ENCODE measurements around the gene TRAPPC10. TPM values are rescaled to one million over a fixed set of nuclear protein-coding genes. Genes with fewer than 3 reads are reported as not detected.
A peak's percentile ranks its signal among the peaks of the same experiment; 100 is the strongest.

The TRAPPC10 gene
- total RNA-seq, 1 experiment from 2014 or later = 32.9 TPM

DNA sequence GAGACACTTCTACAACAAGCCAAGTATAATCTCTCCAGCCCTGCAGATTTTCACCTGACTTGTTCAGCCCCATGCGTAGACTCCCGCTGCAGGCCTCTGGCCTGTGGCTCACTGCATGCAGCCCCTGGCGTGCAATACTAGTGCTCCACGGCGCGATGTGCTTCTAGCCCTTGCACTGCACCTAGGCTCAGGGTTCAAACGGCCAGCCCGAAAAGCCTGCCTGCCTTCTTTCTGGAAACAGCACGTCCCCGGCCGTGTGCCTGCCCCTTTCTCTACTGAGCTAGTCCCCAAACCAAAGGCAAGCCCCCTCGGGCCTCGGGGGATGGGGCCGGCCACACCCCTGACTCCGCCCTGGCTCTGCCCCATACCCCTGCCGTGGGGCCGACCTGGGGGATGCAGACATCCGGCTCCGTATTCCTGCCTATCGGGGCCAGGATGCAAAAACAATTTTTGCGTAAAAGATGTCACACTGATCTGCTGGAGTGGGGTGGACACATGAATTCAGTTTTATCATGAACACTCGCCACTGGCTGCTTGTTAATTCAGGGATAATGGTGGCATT is 26.3 kb upstream of the TRAPPC10 start:
- H2BK5ac ChIP-seq (ENCODE audit: insufficient read length, low read length) = no peak overlapping the region
- no peaks in the 10 kb centered on the region; the same call in 1 of the 2 replicates for H3K4me1 ChIP-seq (ENCODE audit: insufficient read depth, low read length)
- peak overlapping the region; percentile 51 for H4K8ac ChIP-seq (replicated peaks; ENCODE audit: insufficient read length, low read depth, low read length)
- no peaks in the 10 kb centered on the region for H3K9me3 ChIP-seq (ENCODE audit: control insufficient read depth, low read depth, low read length)
- H3K27ac ChIP-seq (ENCODE audit: insufficient read length, low read depth, low read length) = no peak overlapping the region
- no peaks in the 10 kb centered on the region for H4K20me1 ChIP-seq (ENCODE audit: control insufficient read depth, insufficient read depth, insufficient read length)
- no peak overlapping the region for H3K9ac ChIP-seq (ENCODE audit: extremely low read depth, insufficient read length, low read length)
- H3K79me2 ChIP-seq (ENCODE audit: insufficient read depth, low read length) = no peaks in the 10 kb centered on the region
- H3K27me3 Mint-ChIP-seq (ENCODE audit: low read depth) = no peaks in the 10 kb centered on the region
- peak overlapping the region in 1 of 2 experiments; percentile 68; a peak in 4 of 5 replicates for H3K4me3 Mint-ChIP-seq
- no peaks in the 10 kb centered on the region for H3K9me3 Mint-ChIP-seq
- peaks cover 20 to 24% of the 10 kb centered on the region in 2 experiments for H3K4me1 Mint-ChIP-seq
- H2BK12ac ChIP-seq (ENCODE audit: insufficient read length, low read depth, low read length) = no peak overlapping the region
- H2BK120ac ChIP-seq (ENCODE audit: low read depth, low read length, poor library complexity, severe bottlenecking) = no peak overlapping the region
- DNase-seq = peak; percentile 77
- H2BK20ac ChIP-seq (ENCODE audit: low read depth, low read length, poor library complexity, severe bottlenecking) = no peak overlapping the region
- WGBS (ENCODE audit: extremely low coverage, insufficient read length, low lambda C conversion rate) = no CpG with 5 or more reads among the region's 22 CpGs
- H3K14ac ChIP-seq (ENCODE audit: insufficient read depth, low read length) = peak overlapping the region; percentile 65; the same call in 1 of the 2 replicates
- H4K5ac ChIP-seq (ENCODE audit: insufficient read length, low read depth, low read length) = peak overlapping the region; percentile 34
- no peak overlapping the region for H3T11ph ChIP-seq (ENCODE audit: low read length)
- H3K23me2 ChIP-seq (ENCODE audit: insufficient read length, low read depth, low read length, poor library complexity, severe bottlenecking) = peaks cover 3% of the 10 kb centered on the region
- peak overlapping the region; percentile 95 for H3K4me2 ChIP-seq (ENCODE audit: insufficient read depth, insufficient read length, low read length)
- H3K4ac ChIP-seq (ENCODE audit: low read depth, low read length) = no peak overlapping the region
- no peaks in the 10 kb centered on the region for H3K27me3 ChIP-seq (ENCODE audit: insufficient read depth, low read length)
- no peak overlapping the region for H2AFZ ChIP-seq (ENCODE audit: low read length)
- no peak overlapping the region for H3K23ac ChIP-seq (ENCODE audit: insufficient read length, low read depth, low read length)
- H3K27ac Mint-ChIP-seq = peak overlapping the region in 1 of 3 experiments; percentile 43; a peak in 3 of 7 replicates
- no peak overlapping the region for H4K91ac ChIP-seq (ENCODE audit: insufficient read length, low read depth, low read length)
- H3K36me3 Mint-ChIP-seq (ENCODE audit: insufficient read depth in 1 of 3, low read depth in 3 of 3) = no peaks in the 10 kb centered on the region
- no peaks in the 10 kb centered on the region for H3K79me1 ChIP-seq (ENCODE audit: insufficient read depth, low read depth, low read length, poor library complexity, severe bottlenecking)
- TF ChIP-seq, protein P1, sequence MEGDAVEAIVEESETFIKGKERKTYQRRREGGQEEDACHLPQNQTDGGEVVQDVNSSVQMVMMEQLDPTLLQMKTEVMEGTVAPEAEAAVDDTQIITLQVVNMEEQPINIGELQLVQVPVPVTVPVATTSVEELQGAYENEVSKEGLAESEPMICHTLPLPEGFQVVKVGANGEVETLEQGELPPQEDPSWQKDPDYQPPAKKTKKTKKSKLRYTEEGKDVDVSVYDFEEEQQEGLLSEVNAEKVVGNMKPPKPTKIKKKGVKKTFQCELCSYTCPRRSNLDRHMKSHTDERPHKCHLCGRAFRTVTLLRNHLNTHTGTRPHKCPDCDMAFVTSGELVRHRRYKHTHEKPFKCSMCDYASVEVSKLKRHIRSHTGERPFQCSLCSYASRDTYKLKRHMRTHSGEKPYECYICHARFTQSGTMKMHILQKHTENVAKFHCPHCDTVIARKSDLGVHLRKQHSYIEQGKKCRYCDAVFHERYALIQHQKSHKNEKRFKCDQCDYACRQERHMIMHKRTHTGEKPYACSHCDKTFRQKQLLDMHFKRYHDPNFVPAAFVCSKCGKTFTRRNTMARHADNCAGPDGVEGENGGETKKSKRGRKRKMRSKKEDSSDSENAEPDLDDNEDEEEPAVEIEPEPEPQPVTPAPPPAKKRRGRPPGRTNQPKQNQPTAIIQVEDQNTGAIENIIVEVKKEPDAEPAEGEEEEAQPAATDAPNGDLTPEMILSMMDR (conservative IDR thresholded peaks at IDR 0.05) = no peak
- H3K56ac ChIP-seq (ENCODE audit: insufficient read length, low read depth, low read length) = no peak overlapping the region
- no peak overlapping the region for H2AK5ac ChIP-seq (ENCODE audit: insufficient read length, low read length)
- peak overlapping the region; percentile 83; the same call in 1 of the 2 replicates for H2BK15ac ChIP-seq (ENCODE audit: low read depth, low read length)
- no peak overlapping the region for H3K18ac ChIP-seq (ENCODE audit: insufficient read length, low read depth, low read length)

Measured in H9 (cell line).